Inflammatory macrophage treated with lipopolysaccharide for 4 hours (primary cell): ENCODE data around the gene PCDHA1.

Experiments used
- DNase-seq: peaks from one replicate; pipeline ENCODE4 v3.0.0-alpha.2; 2020

The PCDHA1 gene

DNA sequence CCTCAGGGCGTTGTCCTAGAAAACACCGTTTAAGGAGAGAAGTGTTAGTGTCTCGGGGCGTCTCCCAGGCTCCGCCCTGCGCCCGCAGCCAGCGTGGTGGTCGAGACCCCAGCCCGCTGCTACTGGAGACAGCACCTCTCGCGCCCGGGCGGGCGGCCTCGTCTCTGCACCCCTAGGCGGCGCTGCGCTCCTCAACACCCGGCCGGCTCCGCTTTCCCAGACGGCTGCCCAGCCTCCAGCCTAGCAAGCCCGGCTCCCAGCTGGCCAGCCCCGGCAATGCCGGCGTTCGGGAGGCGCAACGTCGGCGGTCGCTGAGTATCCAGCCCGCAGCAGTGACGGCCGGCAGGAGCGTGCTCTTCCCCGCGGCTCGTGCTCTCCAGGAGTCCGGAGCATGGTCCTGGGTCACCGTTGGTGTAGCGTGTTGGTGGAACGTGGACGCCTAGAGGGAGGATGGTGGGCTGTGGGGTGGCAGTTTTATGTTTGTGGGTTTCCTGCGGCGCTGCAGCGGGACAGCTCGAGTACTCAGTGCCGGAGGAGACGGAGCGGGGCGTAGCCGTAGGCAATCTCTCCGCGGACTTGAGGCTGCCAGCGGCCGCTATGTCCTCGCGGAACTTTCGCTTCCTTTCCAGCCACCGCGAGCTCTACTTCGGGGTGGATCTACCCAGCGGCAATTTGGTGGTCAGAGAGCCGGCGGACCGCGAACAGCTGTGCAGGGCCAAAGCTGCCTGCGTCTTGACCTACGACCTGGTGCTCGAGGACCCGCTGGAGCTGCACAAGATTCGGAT is 140.7 kb downstream of the PCDHA1 start:
- DNase-seq, result no peak

DNA sequence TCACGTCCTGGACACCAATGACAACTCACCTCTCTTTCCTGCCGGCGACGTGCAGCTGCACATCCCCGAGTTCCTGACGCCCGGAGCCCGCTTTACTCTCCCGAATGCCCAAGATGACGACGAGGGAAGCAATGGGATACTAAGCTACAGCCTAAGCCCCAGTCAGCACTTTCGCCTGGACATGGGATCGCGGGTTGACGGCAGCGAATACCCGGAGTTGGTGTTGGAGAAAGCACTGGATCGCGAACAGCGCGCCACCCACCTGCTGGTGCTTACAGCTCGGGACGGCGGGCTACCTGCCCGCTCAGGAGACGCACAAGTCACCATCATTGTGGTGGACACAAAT is 141.3 kb downstream of the PCDHA1 start:
- no peak for DNase-seq

GRCh38 chr5:140934964-140935606 is 149.1 kb downstream of the PCDHA1 start:
- DNase-seq, result no peak

DNA sequence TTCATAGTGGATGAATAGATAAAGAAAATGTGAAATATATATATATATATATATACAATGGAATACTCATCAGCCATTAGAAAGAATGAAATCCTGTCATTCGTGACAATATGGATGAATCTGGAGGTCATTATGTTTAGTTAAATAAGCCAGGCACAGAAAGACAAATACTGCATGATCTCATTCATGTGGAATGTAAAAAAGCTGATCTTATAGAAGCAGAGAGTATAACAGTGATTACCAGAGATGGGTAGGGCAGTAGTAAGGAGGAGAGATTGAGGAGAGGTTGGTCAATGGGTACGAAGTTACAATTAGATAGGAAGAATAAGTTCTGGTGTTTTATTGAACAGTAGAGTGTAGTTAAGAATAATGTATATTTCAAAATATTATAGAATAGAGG is 160.6 kb downstream of the PCDHA1 start:
- DNase-seq, result no peak

- DNase-seq, result no peak
Observed at GRCh38 chr5:140951636-140952035, 165.7 kb downstream of the PCDHA1 start.

DNA sequence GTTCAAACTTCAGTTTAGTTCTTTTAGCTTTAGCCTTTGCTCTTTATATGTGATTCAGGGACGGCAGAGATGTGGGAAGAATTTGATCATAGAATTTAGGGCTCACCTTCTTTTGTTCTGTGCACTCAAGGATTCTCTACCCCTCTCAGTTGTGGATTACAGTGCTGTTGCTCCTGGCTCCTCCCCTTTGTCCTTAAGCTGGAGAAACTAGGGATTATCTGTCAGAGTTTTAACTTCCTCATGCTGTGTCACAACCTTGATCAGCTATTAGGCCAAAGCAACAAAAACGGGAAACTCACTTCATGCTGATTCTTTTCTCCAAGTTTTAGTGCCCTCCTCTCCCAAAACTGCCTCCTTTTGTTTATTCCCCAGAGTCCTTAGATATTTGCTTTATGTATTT is 167.3 kb downstream of the PCDHA1 start:
- DNase-seq, result no peak

DNA sequence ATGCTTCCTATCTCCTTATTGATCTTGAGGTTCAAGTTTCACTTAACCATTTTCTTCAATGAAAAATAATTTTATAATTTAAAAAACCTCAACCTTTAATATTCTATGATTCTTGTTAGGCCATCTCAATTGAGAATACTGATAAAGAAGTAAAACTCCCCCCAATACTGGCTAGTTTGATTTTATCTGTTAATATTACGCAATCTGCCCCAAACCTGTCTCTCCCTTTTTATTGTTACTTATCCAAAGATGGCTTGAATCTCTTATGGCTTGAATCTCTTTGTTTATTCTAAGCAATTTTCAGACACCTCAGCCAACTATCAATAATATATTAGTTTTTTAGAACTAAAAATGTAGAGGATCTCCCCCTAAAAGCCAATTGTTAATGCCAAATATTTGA is 176.2 kb downstream of the PCDHA1 start:
- DNase-seq, result no peak

GRCh38 chr5:140964356-140964755 is 178.4 kb downstream of the PCDHA1 start:
- no peak for DNase-seq

DNA sequence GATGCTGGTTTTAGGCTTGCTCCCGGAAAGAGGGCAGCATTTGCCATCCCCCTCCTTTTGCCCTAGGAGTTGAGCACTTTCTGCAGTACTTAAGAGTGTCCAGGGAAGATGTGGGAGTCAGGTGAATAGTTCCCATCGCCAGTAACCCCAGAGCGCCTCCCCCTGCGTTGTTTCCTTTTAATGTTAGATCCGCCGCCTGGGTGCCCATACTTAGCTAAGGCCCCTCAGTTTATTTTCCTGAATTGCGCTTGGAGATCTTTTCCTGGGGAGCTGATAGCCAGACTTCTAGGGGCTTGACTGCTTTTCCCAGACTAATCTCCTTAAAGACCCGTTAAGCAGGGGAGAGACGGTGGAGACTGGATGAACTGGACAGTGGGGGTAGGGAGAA is 180.0 kb downstream of the PCDHA1 start:
- DNase-seq, result no peak

- no peak for DNase-seq
Observed at GRCh38 chr5:140966293-140967225, 180.6 kb downstream of the PCDHA1 start, which contains the start of gene PCDHAC2. Gene PCDHAC2, plus strand, starts transcription at chr5:140966476. Its CDS starts 291 bp downstream, at chr5:140966767.

DNA sequence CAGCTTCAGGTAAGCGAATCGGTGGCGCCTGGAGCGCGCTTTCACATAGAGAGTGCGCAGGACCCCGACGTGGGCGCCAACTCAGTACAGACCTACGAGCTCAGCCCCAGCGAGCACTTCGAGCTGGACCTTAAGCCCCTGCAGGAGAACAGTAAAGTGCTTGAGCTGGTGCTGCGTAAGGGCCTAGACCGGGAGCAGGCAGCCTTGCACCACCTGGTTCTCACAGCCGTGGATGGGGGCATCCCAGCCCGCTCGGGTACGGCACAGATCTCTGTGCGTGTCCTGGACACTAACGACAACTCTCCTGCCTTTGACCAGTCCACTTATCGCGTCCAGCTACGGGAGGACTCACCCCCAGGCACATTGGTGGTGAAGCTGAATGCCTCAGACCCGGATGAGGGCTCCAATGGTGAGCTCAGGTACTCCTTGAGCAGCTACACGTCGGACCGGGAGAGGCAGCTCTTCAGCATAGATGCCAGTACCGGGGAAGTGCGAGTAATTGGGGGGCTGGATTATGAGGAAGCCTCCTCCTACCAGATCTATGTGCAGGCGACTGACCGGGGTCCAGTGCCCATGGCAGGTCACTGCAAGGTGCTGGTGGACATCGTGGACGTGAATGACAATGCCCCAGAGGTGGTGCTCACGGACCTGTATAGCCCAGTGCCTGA is 181.4 kb downstream of the PCDHA1 start:
- DNase-seq, result no peak

DNA sequence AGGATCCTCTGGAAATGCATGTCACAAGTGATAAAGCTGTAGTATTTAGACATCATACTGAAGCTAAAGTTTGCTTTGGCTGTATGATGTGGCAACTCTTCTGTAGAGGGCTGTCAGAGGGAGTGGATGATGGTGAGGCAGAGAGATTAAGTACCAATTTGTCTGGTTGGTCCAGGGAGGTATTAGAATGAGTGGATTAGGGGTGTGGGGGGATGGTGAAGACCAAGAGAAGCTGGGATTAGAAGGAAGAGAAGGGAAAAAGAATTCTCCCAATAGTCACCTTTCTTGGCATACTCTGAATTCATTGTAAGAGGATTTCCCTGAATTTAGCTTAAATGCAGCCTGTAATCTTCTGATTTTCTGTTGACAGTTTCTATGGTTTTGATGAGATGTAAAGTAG is 183.9 kb downstream of the PCDHA1 start:
- DNase-seq, result no peak

- DNase-seq, result no peak
Observed at GRCh38 chr5:140973550-140973949, 187.6 kb downstream of the PCDHA1 start.

GRCh38 chr5:140977003-140977402 is 191.1 kb downstream of the PCDHA1 start:
- peak; percentile 1 for DNase-seq

DNA sequence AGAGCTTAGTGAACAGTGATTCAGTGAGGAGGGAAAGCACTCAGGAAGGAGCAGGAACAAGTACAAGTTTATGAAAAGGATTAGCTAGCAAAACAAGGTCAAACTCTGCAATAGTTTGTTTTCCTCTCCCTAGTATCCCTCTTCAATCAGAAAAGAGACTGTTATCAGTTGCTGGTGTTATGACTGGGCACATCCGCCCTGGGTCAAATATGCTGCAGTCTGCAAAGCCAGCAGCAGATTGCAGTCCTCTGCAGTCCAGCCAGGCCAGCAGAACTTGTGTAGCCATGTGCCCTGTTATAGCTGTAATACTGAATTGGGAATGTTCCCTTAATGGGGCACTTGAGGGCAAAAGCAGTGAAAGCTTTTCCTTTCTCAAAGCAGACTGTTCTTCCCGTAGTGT is 192.3 kb downstream of the PCDHA1 start:
- DNase-seq, result no peak

GRCh38 chr5:140978983-140979382 is 193.0 kb downstream of the PCDHA1 start:
- no peak for DNase-seq

DNA sequence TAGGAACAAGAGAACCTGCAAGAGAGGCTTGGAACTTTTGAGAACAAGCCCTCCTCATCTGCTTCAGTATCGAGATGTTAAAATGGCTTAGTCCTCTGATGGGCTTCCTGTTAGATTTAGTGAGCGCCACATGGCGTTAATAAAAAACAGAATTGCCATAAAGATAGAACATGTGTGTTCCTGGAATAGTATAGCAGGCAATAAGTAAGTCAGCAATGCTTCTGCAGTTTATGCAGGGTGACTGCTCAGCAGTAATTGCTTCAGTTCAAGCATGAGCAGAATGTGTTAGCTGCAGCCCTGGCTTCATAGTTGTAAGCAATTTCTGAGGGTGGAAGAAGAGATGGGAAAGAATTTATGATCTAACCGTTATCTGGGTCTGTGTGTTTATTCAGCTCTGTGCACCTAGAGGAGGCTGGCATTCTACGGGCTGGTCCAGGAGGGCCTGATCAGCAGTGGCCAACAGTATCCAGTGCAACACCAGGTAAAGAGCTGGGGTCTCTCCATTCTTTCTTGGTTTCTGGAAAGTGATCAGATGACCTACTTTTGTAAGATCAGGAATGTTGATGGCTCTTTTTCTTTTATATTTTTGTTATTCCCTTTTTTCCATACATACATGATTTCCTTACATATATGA is 196.3 kb downstream of the PCDHA1 start:
- no peak for DNase-seq

DNA sequence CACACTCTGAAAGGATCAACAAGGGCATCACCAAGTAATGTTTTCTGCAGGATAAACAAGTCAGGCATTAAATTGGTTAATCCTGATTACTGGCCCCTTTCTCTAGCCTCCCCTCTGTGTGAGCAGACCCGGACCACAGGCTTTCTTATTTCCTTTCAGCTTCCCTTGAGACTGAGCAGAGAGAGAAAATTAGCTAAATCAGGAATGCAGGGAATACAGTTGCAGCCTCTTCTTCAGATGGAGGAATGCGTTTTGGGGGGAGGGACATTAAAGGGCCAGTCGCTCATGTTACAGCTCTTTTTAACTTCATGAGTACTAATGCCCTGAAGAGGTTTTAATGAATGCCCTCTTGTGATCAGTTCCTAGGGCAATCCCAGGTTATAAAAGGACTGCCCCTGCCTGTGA is 200.2 kb downstream of the PCDHA1 start:
- no peak for DNase-seq

DNA sequence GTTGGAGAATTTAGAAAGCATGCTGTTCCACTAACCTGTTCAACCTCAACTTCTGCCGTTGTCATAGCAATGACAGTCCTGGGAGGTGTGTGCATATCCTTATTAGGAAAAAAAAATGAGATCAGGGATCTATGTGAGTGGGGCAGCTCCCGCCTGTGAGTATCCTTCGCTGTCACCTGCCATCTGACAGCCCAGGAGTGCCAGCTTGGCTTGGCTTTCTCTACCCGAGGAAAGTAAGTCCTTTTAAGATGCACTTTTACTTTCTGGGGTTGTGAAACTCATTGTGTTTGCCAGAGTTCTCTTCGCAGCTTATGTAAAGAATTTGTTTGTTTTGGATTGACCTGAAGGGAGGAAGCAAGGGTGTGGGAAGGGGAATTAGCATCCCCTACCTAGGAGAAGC is 202.2 kb downstream of the PCDHA1 start:
- DNase-seq, result no peak

DNA sequence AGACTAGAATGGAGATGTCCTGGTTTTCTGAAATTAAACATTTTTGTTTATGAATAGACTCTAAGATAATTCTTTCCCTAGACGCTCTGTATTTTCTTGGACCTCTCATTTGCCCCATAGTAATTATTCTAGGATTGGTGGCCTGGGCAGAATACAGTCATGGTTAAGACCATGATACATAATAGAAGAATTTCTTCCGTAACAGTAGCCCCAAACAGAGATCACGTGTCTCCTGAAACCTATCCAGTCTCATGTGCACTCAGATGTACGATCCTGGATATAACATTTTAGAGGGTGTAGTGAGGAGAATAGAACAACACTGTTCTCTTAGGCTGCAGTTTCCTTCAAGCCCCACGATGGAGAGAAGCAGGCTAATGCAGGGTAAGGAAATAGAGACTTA is 202.7 kb downstream of the PCDHA1 start:
- no peak for DNase-seq

DNA sequence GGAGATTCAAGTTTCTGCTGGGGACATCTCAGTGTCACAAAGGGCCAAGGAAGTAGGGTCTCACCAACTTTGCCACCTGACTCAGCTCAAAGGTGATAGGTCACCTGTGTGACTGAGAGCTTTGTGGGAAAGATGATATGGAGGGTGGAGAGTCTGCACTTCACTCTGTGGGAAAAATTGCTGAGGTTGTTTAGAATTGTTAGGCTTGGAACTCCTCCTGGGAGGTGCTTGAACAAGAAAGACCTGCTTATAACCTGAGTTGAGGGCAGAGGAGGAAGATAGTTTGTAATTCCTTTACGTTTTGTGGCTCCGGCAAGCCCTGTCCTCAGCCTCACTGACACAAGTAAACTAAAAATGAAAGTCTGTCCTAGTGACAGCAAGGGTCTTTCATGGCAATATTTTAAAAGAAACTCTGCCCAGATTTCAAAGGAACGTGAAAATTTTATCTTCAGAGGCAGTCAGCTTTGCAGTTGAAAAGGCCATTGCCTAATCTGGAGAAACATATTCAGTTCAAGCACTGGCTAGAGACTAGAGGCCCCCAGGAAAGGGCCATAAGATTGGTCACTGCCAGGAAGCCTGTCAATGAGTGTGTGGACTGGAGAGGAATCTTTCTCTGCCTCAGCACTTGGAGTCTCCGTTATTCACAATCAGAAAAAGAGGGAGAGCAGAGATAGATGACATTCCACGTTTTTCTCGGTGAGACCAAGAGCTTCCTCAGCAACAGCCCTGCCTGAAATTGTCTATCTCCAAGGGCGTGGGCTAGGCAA is 203.5 kb downstream of the PCDHA1 start:
- DNase-seq, result no peak

DNA sequence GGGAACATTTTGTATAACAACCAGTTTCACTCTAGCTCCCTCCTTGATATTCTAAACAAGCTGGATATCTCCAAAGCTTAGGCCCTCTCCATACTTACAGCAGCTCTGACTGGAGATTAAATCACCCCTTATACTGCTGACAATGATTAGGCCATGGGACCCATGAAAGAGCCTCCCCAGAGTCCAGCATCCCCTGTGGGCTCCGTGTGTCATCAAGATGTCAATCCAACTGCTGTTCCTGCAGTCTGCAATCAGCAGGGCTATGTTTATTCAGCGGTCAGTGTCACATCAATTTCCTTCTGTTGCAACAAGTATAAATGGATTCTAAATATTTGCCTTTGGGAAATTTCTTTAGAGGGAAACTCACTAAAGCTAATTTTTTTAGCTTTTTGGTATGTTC is 206.9 kb downstream of the PCDHA1 start:
- no peak for DNase-seq
